ENCODE measurements around the gene PCDHA3.
"Not testable (repeated sequence)": the region's sequence is repeated elsewhere in the genome, so short reads cannot be mapped to it uniquely, and the experiment has no call there.

Gene PCDHA3

DNA sequence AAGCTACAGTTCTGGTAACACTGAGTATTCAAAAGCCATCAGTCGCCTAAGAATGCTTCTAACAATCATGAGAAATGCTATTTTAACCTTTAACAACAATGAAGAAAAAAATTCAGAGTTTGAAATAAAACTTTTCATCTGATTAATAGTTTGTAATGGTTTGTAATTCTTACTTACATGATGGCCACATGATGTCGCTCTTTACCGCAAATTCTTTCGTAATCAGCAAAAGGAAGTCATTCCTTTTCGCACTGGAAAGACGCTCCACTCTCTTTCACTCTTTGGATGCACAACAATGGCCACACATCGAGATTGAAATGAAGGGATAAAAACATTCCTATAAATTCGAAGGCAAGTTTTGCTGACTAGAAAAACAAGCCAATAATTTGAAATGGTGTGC, 33.1 kb downstream of the PCDHA3 start, which contains the start of gene PCDHA7:
PCDHA7 (plus strand) TSS at position 277 of the 400 bp plus-strand sequence; CDS start at position 392, 115 bp downstream.
- no peak for DNase-seq (ENCODE audit: extremely low spot score)
- no peak for TF ChIP-seq SUZ12 (IDR thresholded peaks at IDR 0.05)
- no peak for TF ChIP-seq L3MBTL2 (conservative IDR thresholded peaks at IDR 0.05)
- no peak for TF ChIP-seq CTBP1 (IDR thresholded peaks at IDR 0.05; ENCODE audit: borderline replicate concordance)
- TF ChIP-seq ARNT (IDR thresholded peaks at IDR 0.05): no peak
- TF ChIP-seq ELF4 (IDR thresholded peaks at IDR 0.05): no peak
- no peak for TF ChIP-seq BHLHE40 (IDR thresholded peaks at IDR 0.05; ENCODE audit: borderline replicate concordance)
- TF ChIP-seq SP1 (IDR thresholded peaks at IDR 0.05): no peak
- TF ChIP-seq HDGF (IDR thresholded peaks at IDR 0.05; ENCODE audit: borderline replicate concordance): no peak
- TF ChIP-seq FOXA1 (IDR thresholded peaks at IDR 0.05): no peak
- TF ChIP-seq LEF1 (IDR thresholded peaks at IDR 0.05; ENCODE audit: borderline replicate concordance): no peak
- no peak for TF ChIP-seq TARDBP (IDR thresholded peaks at IDR 0.05)
- no peak for TF ChIP-seq ZNF384 (IDR thresholded peaks at IDR 0.05)
- TF ChIP-seq FOXK2 (IDR thresholded peaks at IDR 0.05): no peak
- TF ChIP-seq, protein P1, sequence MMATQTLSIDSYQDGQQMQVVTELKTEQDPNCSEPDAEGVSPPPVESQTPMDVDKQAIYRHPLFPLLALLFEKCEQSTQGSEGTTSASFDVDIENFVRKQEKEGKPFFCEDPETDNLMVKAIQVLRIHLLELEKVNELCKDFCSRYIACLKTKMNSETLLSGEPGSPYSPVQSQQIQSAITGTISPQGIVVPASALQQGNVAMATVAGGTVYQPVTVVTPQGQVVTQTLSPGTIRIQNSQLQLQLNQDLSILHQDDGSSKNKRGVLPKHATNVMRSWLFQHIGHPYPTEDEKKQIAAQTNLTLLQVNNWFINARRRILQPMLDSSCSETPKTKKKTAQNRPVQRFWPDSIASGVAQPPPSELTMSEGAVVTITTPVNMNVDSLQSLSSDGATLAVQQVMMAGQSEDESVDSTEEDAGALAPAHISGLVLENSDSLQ (IDR thresholded peaks at IDR 0.05): no peak
- no peak for TF ChIP-seq NFRKB (IDR thresholded peaks at IDR 0.05)
- TF ChIP-seq FOXM1 (IDR thresholded peaks at IDR 0.05; ENCODE audit: borderline replicate concordance): no peak
- POLR2A ChIA-PET: no interaction called here
- CTCF ChIA-PET: no interaction called here

DNA sequence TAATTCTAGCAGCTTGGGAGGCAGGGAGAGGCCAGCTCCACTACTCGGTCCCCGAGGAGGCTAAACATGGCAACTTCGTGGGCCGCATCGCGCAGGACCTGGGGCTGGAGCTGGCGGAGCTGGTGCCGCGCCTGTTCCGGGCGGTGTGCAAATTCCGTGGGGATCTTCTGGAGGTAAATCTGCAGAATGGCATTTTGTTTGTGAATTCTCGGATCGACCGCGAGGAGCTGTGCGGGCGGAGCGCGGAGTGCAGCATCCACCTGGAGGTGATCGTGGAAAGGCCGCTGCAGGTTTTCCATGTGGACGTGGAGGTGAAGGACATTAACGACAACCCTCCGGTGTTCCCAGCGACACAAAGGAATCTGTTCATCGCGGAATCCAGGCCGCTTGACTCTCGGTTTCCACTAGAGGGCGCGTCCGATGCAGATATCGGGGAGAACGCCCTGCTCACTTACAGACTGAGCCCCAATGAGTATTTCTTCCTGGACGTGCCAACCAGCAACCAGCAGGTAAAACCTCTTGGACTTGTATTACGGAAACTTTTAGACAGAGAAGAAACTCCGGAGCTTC, 33.7 kb downstream of the PCDHA3 start:
- CTCF ChIA-PET; POLR2A ChIA-PET; DNase-seq (ENCODE audit: extremely low spot score): not testable (repeated sequence)

DNA sequence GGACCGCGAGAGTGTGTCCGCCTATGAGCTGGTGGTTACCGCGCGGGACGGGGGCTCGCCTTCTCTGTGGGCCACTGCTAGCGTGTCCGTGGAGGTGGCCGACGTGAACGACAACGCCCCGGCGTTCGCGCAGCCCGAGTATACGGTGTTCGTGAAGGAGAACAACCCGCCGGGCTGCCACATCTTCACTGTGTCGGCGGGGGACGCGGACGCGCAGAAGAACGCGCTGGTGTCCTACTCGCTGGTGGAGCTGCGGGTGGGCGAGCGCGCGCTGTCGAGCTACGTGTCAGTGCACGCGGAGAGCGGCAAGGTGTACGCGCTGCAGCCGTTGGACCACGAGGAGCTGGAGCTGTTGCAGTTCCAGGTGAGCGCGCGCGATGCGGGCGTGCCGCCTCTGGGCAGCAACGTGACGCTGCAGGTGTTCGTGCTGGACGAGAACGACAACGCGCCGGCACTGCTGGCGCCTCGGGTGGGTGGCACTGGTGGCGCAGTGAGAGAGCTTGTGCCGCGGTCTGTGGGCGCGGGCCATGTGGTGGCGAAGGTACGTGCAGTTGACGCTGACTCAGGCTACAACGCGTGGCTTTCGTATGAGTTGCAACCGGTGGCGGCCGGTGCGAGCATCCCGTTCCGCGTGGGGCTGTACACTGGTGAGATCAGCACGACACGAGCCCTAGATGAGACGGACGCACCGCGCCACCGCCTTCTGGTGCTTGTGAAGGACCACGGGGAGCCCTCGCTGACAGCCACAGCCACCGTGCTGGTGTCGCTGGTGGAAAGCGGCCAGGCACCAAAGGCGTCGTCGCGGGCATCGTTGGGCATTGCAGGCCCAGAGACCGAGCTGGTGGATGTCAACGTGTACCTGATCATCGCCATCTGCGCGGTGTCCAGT, 35.0 kb downstream of the PCDHA3 start:
- no peak for TF ChIP-seq BHLHE40 (IDR thresholded peaks at IDR 0.05; ENCODE audit: borderline replicate concordance)
- TF ChIP-seq ZNF384 (IDR thresholded peaks at IDR 0.05): no peak
- TF ChIP-seq SUZ12 (IDR thresholded peaks at IDR 0.05): no peak
- TF ChIP-seq, protein P1 (IDR thresholded peaks at IDR 0.05): no peak
- no peak for TF ChIP-seq HDGF (IDR thresholded peaks at IDR 0.05; ENCODE audit: borderline replicate concordance)
- TF ChIP-seq LEF1 (IDR thresholded peaks at IDR 0.05; ENCODE audit: borderline replicate concordance): no peak
- no peak for TF ChIP-seq ELF4 (IDR thresholded peaks at IDR 0.05)
- no peak for TF ChIP-seq ARNT (IDR thresholded peaks at IDR 0.05)
- TF ChIP-seq FOXA1 (IDR thresholded peaks at IDR 0.05): no peak
- POLR2A ChIA-PET: no interaction called here
- DNase-seq (ENCODE audit: extremely low spot score): no peak
- CTCF ChIA-PET: interaction anchor here (1.0 kb wide), 1 partner anchor 17 kb away, joined by 3 read pairs; no protein-coding TSS in a partner anchor

DNA sequence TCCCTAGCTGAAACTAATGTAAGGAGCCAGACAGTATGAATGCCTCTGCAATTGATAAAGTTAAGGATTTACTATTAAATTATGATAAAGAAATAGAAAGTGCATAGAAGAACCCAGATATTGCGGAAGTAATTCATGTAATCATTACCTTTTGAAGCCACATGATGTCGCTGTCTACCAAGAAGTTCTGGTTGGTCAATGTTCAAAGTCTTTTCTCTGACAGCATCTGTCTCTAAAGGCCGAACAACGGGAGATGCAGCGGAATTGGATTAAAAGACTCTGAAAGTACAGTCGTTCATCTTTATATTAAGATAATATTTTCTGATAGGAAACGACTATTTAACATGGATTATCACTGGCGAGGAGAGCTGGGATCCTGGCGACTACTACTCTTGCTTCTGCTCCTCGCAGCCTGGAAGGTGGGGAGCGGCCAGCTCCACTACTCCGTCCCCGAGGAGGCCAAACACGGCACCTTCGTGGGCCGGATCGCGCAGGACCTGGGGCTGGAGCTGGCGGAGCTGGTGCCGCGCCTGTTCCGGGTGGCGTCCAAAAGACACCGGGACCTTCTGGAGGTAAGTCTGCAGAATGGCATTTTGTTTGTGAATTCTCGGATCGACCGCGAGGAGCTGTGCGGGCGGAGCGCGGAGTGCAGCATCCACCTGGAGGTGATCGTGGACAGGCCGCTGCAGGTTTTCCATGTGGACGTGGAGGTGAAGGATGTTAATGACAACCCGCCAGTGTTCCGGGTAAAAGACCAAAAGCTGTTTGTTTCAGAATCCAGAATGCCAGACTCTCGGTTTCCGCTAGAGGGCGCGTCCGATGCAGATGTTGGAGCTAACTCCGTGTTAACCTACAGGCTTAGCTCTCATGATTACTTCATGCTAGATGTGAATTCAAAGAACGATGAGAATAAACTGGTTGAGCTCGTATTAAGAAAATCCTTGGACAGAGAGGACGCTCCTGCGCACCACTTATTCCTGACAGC, 40.4 kb downstream of the PCDHA3 start, which contains the start of gene PCDHA8:
PCDHA8 (plus strand) TSS at position 210 of the 985 bp plus-strand sequence; CDS start at position 345, 135 bp downstream.
- peak; percentile 43 for DNase-seq (ENCODE audit: extremely low spot score)
- ChIA-PET CTCF (interaction anchor here (0.5 to 1.5 kb wide), 14 partner anchors 10 to 245 kb away, joined by 3 to 6 read pairs (median 3); partner anchors contain the start of genes PCDHA1, PCDHA10, PCDHA11 and PCDHA5), POLR2A (interaction anchor here (0.8 kb wide), 1 partner anchor 199 kb away, joined by 3 read pairs; no protein-coding TSS in a partner anchor)
- TF ChIP-seq FOXM1 (IDR thresholded peaks at IDR 0.05; ENCODE audit: borderline replicate concordance) (no peak), L3MBTL2 (conservative IDR thresholded peaks at IDR 0.05) (no peak), NFRKB (IDR thresholded peaks at IDR 0.05) (no peak), FOXK2 (IDR thresholded peaks at IDR 0.05) (no peak), SUZ12 (IDR thresholded peaks at IDR 0.05) (no peak), SP1 (IDR thresholded peaks at IDR 0.05) (no peak), LEF1 (IDR thresholded peaks at IDR 0.05; ENCODE audit: borderline replicate concordance) (no peak), CTBP1 (IDR thresholded peaks at IDR 0.05; ENCODE audit: borderline replicate concordance) (no peak), FOXA1 (IDR thresholded peaks at IDR 0.05) (no peak), ZNF384 (IDR thresholded peaks at IDR 0.05) (no peak)

DNA sequence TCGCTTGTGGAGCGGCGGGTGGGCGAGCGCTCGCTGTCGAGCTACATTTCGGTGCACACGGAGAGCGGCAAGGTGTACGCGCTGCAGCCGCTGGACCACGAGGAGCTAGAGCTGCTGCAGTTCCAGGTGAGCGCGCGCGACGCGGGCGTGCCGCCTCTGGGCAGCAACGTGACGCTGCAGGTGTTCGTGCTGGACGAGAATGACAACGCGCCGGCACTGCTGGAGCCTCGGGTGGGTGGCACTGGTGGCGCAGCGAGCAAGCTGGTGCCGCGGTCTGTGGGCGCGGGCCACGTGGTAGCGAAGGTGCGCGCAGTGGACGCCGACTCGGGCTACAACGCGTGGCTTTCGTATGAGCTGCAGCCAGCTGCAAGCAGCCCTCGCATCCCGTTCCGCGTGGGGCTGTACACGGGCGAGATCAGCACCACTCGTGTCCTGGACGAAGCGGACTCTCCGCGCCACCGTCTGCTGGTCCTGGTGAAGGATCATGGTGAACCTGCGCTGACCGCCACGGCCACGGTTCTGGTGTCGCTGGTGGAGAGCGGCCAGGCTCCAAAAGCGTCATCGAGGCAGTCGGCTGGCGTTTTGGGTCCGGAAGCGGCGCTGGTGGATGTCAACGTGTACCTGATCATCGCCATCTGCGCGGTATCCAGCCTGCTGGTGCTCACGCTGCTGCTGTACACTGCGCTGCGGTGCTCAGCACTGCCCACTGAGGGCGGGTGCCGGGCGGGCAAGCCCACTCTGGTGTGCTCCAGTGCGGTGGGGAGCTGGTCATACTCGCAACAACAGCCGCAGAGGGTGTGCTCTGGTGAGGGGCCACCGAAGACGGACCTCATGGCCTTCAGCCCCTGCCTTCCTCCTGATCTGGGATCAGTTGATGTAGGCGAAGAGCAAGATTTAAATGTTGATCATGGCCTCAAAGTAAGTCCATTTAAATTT, 42.2 kb downstream of the PCDHA3 start:
- POLR2A ChIA-PET: no interaction called here
- no peak for DNase-seq (ENCODE audit: extremely low spot score)
- TF ChIP-seq HDGF (IDR thresholded peaks at IDR 0.05; ENCODE audit: borderline replicate concordance): no peak
- TF ChIP-seq ELF4 (IDR thresholded peaks at IDR 0.05): no peak
- no peak for TF ChIP-seq SUZ12 (IDR thresholded peaks at IDR 0.05)
- TF ChIP-seq FOXM1 (IDR thresholded peaks at IDR 0.05; ENCODE audit: borderline replicate concordance): no peak
- no peak for TF ChIP-seq NFRKB (IDR thresholded peaks at IDR 0.05)
- TF ChIP-seq TARDBP (IDR thresholded peaks at IDR 0.05): no peak
- CTCF ChIA-PET: no interaction called here

DNA sequence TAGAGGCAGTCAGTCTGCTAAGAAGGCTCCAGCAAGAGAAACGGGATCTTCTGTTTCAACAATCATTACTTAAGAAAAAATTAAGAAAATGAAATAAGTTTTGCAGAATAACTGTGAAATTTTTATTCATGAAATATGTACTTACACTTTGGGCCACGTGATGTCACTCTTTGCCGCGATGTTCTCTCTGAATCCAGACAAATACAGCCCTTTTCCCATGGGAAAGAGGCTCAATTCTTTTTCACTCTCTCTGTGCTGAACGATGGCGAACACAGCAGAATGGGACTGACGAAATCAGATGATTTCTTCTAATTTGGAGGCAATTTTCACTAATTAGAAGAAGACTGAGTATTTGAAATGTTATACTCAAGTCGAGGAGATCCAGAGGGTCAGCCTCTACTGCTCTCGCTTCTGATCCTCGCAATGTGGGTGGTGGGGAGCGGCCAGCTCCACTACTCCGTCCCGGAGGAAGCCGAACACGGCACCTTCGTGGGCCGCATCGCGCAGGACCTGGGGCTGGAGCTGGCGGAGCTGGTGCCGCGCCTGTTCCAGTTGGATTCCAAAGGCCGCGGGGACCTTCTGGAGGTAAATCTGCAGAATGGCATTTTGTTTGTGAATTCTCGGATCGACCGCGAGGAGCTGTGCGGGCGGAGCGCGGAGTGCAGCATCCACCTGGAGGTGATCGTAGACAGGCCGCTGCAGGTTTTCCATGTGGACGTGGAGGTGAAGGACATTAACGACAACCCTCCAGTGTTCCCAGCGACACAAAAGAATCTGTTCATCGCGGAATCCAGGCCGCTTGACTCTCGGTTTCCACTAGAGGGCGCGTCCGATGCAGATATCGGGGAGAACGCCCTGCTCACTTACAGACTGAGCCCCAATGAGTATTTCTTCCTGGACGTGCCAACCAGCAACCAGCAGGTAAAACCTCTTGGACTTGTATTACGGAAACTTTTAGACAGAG, 47.6 kb downstream of the PCDHA3 start, which contains the start of gene PCDHA9:
PCDHA9 (plus strand) TSS at position 244 of the 964 bp plus-strand sequence; CDS start at position 358, 114 bp downstream.
- CTCF ChIA-PET: not testable (repeated sequence)

DNA sequence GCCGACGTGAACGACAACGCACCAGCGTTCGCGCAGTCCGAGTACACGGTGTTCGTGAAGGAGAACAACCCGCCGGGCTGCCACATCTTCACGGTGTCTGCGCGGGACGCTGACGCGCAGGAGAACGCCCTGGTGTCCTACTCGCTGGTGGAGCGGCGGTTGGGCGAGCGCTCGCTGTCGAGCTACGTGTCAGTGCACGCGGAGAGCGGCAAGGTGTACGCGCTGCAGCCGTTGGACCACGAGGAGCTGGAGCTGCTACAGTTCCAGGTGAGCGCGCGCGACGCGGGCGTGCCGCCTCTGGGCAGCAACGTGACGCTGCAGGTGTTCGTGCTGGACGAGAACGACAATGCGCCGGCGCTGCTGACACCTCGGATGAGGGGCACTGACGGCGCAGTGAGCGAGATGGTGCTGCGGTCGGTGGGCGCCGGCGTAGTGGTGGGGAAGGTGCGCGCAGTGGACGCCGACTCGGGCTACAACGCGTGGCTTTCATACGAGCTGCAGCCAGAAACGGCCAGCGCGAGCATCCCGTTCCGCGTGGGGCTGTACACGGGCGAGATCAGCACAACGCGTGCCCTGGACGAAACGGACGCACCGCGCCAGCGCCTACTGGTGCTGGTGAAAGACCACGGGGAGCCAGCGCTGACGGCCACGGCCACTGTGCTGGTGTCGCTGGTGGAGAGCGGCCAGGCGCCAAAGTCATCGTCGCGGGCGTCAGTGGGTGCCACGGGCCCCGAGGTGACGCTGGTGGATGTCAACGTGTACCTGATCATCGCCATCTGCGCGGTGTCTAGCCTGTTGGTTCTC, 49.2 kb downstream of the PCDHA3 start:
- CTCF ChIA-PET: interaction anchor here (0.6 kb wide), 1 partner anchor 188 kb away, joined by 3 read pairs; no protein-coding TSS in a partner anchor
- DNase-seq (ENCODE audit: extremely low spot score); POLR2A ChIA-PET: not testable (repeated sequence)

More for the DNA sequence above, 47.6 kb downstream of the PCDHA3 start, which contains the start of gene PCDHA9:
- DNase-seq (ENCODE audit: extremely low spot score); POLR2A ChIA-PET: not testable (repeated sequence)

All from HEK293T (cell line).